Right atrium auricular region (tissue), 2 donors: ENCODE measurements around the gene CDS2. TPM values are rescaled to one million over a fixed set of nuclear protein-coding genes. Genes with fewer than 3 reads are reported as not detected.
"Not testable (repeated sequence)": the region's sequence is repeated elsewhere in the genome, so short reads cannot be mapped to it uniquely, and the experiment has no call there.

ENCODE experiments used
- DNase-seq: peaks from one replicate; pipeline ENCODE4 v3.0.0-alpha.2; 2019; ENCODE audit warnings: low spot score
- H3K27ac ChIP-seq, 2 donors: fragments of 200-600 bp; sonication (generic); 1 replicate in 1 of 2; 2 replicates in 1 of 2; pipeline ENCODE4 v1.5.1; 2016 to 2019
- H3K27me3 ChIP-seq, 2 donors: fragments of 200-600 bp; sonication (generic); one replicate each; pipeline versions ENCODE4 v1.5.1 to v1.6.0; 2017 to 2019
- H3K36me3 ChIP-seq: fragments of 200-600 bp; sonication (generic); one replicate; pipeline ENCODE4 v1.5.1; 2016
- H3K4me1 ChIP-seq, 2 donors: fragments of 200-600 bp; sonication (generic); one replicate each; pipeline versions ENCODE4 v1.5.1 to v1.6.0; 2017 to 2019
- H3K4me3 ChIP-seq, 2 donors: fragments of 200-600 bp; sonication (generic); 1 replicate in 1 of 2; 2 replicates in 1 of 2; pipeline ENCODE4 v1.5.1; 2017 to 2019; ENCODE audit warnings: mild to moderate bottlenecking in 1 of 2, moderate library complexity in 1 of 2
- H3K9me3 ChIP-seq, 2 donors: fragments of 200-600 bp; sonication (generic); one replicate each; pipeline ENCODE4 v1.5.1; 2019
- CTCF ChIP-seq, 2 donors: fragments of 200-600 bp; sonication (generic); IDR thresholded peaks; one replicate each; pipeline ENCODE4 v1.5.1; 2019; ENCODE audit warnings: antibody characterized with exemption in 2 of 2
- total RNA-seq, 2 donors: library from RNA; depleted of rRNA; stranded (reverse); fragments of >200 nt; gene quantifications; one replicate each; pipeline ENCODE4 v1.1.0, GENCODE V29; 2016

The CDS2 gene
- total RNA-seq, 2 donors from 2014 or later = 45.5 to 60.8 TPM

- Histone ChIP-seq H3K4me1 (no peaks in the 10 kb centered on the region), H3K9me3 (no peaks in the 10 kb centered on the region), H3K36me3 (peaks cover 45% of the 10 kb centered on the region), H3K4me3 (no peak overlapping the region), H3K27me3 (no peaks in the 10 kb centered on the region), H3K27ac (no peak overlapping the region)
- DNase-seq = peak; percentile 36
- TF ChIP-seq CTCF (IDR thresholded peaks at IDR 0.05) = no peak
These were observed 30.9 kb upstream of the CDS2 start for GRCh38 chr20:5095931-5096330.

DNA sequence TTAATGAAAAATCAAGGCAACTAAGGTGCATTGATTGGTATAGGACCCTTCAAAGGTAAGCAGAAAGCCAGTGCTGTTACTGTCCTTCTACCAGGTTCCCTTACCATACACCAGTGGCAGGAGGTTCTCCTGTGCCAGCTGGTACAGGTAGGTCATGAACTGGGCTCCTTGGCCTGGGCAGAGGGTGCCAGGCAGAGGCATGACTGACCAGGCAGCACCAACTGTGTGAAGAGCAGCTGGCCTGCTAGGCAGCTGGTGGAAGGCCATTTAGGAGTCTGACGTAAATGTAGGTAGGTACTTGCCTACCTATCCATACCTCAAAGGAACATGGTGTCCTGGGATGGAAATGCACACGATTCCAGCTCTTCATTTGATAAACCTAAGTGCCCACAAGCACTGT is 30.3 kb upstream of the CDS2 start:
- peak; percentile 18 for DNase-seq

GRCh38 chr20:5099009-5099408 is 27.8 kb upstream of the CDS2 start:
- H3K4me3 ChIP-seq, H3K27me3 ChIP-seq, H3K27ac ChIP-seq, H3K9me3 ChIP-seq, H3K4me1 ChIP-seq: not testable (repeated sequence)
- DNase-seq = peak; percentile 23
- peaks cover 49% of the 10 kb centered on the region for H3K36me3 ChIP-seq

More for the DNA sequence above, 30.3 kb upstream of the CDS2 start:
- Histone ChIP-seq H3K36me3 (peaks cover 47% of the 10 kb centered on the region), H3K27ac (no peak overlapping the region), H3K4me1 (no peaks in the 10 kb centered on the region), H3K9me3 (no peaks in the 10 kb centered on the region), H3K4me3 (no peak overlapping the region), H3K27me3 (no peaks in the 10 kb centered on the region)
- TF ChIP-seq CTCF (IDR thresholded peaks at IDR 0.05) = no peak

GRCh38 chr20:5099909-5100308 is 26.9 kb upstream of the CDS2 start:
- H3K9me3 ChIP-seq, H3K27me3 ChIP-seq, H3K4me3 ChIP-seq, H3K4me1 ChIP-seq, DNase-seq, H3K27ac ChIP-seq: not testable (repeated sequence)
- H3K36me3 ChIP-seq = peaks cover 58% of the 10 kb centered on the region

DNA sequence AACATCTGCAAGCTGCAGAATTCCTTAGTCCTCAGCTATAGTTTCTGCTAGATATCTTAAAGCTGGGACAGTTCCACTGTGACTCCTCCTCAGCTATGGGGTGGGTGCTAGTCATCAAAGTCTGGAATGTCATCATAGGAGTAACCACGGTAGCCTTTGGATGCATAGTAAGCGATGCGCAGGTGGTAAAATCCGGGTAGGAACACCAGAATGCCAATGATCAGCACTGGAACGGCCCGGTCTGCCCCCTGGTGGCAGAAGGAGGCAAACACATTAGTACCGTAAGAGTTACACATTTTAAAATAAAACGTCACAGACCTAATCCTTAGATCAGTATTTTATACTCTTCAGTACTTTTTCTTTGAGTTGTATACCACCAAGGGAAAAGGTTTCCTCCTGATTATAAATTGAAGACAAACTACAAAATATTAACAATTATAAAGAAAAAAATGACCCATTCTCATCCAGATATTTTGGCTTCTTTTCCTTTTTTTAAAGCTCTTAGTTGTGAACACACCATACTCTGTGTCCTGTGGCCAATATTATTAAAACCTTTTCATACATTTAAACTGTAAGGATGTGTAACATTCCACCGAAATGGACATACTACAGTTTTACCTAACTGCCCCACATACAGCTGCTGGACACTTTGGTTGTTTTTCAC is 26.0 kb upstream of the CDS2 start:
- H3K27me3 ChIP-seq = no peaks in the 10 kb centered on the region
- peak; percentile 86 to 93 for TF ChIP-seq CTCF (IDR thresholded peaks at IDR 0.05)
- H3K4me1 ChIP-seq = no peaks in the 10 kb centered on the region
- no peak overlapping the region for H3K27ac ChIP-seq
- peak; percentile 86 for DNase-seq
- H3K9me3 ChIP-seq = no peaks in the 10 kb centered on the region
- no peak overlapping the region for H3K4me3 ChIP-seq
- H3K36me3 ChIP-seq = peaks cover 67% of the 10 kb centered on the region

- Histone ChIP-seq H3K4me1 (no peaks in the 10 kb centered on the region), H3K4me3 (no peak overlapping the region), H3K9me3 (no peaks in the 10 kb centered on the region), H3K27ac (no peak overlapping the region), H3K27me3 (no peaks in the 10 kb centered on the region), H3K36me3 (peaks cover 50% of the 10 kb centered on the region)
- no peak for DNase-seq
- no peak for TF ChIP-seq CTCF (IDR thresholded peaks at IDR 0.05)
These were observed 22.3 kb upstream of the CDS2 start for GRCh38 chr20:5104479-5104878.

GRCh38 chr20:5109276-5109675 is 17.5 kb upstream of the CDS2 start:
- peaks cover 38% of the 10 kb centered on the region for H3K36me3 ChIP-seq
- no peak overlapping the region for H3K27ac ChIP-seq

More at GRCh38 chr20:5109276-5109675, 17.5 kb upstream of the CDS2 start:
- H3K27me3 ChIP-seq = no peaks in the 10 kb centered on the region
- no peak for TF ChIP-seq CTCF (IDR thresholded peaks at IDR 0.05)
- H3K9me3 ChIP-seq = no peaks in the 10 kb centered on the region
- no peak for DNase-seq
- no peak overlapping the region for H3K4me3 ChIP-seq
- H3K4me1 ChIP-seq = peaks cover 0 to 14% of the 10 kb centered on the region in 2 donors
